Liver (tissue), 3 donors: ENCODE results near the gene ART3.

ENCODE experiments used
- FOXA1 ChIP-seq: IDR thresholded peaks from 2 replicates; pipeline ENCODE4 v1.6.1; 2016; ENCODE audit warnings: antibody characterized with exemption
- GABPA ChIP-seq, 2 donors: IDR thresholded peaks in 1 of 2; conservative IDR thresholded peaks in 1 of 2; 2 replicates each; pipeline ENCODE4 v1.6.1; 2016; ENCODE audit warnings: antibody characterized with exemption in 2 of 2, mild to moderate bottlenecking in 1 of 2, moderate library complexity in 1 of 2
- HNF4A ChIP-seq, 2 donors: conservative IDR thresholded peaks; 2 replicates each; pipeline ENCODE4 v1.6.1; 2016; ENCODE audit warnings: antibody characterized with exemption in 2 of 2, mild to moderate bottlenecking in 2 of 2
- JUND ChIP-seq, 2 donors: IDR thresholded peaks; 2 replicates each; pipeline ENCODE4 v1.6.1; 2016; ENCODE audit warnings: antibody characterized with exemption in 2 of 2
- NR2F2 ChIP-seq: IDR thresholded peaks from 2 replicates; pipeline ENCODE4 v1.6.1; 2016; ENCODE audit warnings: antibody characterized with exemption
- RAD21 ChIP-seq, 2 donors: IDR thresholded peaks; 2 replicates each; pipeline ENCODE4 v1.6.1; 2016; ENCODE audit warnings: antibody characterized with exemption in 2 of 2, mild to moderate bottlenecking in 2 of 2
- SP1 ChIP-seq: IDR thresholded peaks from 2 replicates; pipeline ENCODE4 v1.6.1; 2018; ENCODE audit warnings: antibody characterized with exemption, mild to moderate bottlenecking
- TAF1 ChIP-seq: conservative IDR thresholded peaks from 2 replicates; pipeline ENCODE4 v1.6.1; 2016; ENCODE audit warnings: antibody characterized with exemption, mild to moderate bottlenecking
- TF ChIP-seq, protein P1 (sequence below): fragments of 150-350 bp; IDR thresholded peaks from 2 replicates; pipeline ENCODE4 v1.5.1; 2017; ENCODE audit warnings: improper control_type of control experiment, low read depth, low read length; ENCODE audit not compliant: missing input control
- TF ChIP-seq, protein P2 (sequence below): IDR thresholded peaks from 2 replicates; pipeline ENCODE4 v1.6.1; 2016; ENCODE audit warnings: antibody characterized with exemption
- TF ChIP-seq, protein P3 (sequence below): IDR thresholded peaks from 2 replicates; pipeline ENCODE4 v1.6.1; 2016; ENCODE audit warnings: antibody characterized with exemption
- TF ChIP-seq, protein P4 (sequence below): IDR thresholded peaks from 2 replicates; pipeline ENCODE4 v1.6.1; 2016; ENCODE audit warnings: antibody characterized with exemption, mild to moderate bottlenecking
- TF ChIP-seq, protein P5 (sequence below): IDR thresholded peaks from 2 replicates; pipeline ENCODE4 v1.6.1; 2016; ENCODE audit warnings: antibody characterized with exemption
- donor health status: healthy.
- donor health status: healthy.

DNA sequence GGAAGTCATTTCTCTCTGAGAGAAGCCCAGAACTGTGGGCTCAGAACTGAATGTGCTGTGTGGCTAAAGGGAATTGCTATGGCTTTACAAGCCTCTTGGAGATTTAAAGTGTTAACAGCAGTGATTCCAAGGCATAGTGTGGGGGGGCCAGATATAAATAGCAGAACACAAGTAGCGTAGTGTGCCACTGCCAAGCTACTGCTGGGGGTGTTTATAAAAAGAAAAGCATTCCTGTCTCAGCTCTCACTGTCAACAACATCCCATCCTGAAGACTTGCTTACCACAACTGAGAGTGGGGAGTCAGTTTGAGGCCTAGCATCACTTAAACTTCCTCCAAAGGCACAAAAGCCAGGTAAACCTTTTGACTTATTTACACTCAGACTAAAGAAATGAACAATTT is at the start of gene ART3:
- TF ChIP-seq SP1 (no peak), NR2F2 (no peak), GABPA (IDR thresholded peaks at IDR 0.05 in 1 of 2, conservative IDR thresholded peaks at IDR 0.05 in 1 of 2) (no peak), RAD21 (IDR thresholded peaks at IDR 0.05) (no peak), TAF1 (no peak), HNF4A (conservative IDR thresholded peaks at IDR 0.05) (no peak), JUND (IDR thresholded peaks at IDR 0.05) (no peak), FOXA1 (no peak)
- TF ChIP-seq, protein P1, sequence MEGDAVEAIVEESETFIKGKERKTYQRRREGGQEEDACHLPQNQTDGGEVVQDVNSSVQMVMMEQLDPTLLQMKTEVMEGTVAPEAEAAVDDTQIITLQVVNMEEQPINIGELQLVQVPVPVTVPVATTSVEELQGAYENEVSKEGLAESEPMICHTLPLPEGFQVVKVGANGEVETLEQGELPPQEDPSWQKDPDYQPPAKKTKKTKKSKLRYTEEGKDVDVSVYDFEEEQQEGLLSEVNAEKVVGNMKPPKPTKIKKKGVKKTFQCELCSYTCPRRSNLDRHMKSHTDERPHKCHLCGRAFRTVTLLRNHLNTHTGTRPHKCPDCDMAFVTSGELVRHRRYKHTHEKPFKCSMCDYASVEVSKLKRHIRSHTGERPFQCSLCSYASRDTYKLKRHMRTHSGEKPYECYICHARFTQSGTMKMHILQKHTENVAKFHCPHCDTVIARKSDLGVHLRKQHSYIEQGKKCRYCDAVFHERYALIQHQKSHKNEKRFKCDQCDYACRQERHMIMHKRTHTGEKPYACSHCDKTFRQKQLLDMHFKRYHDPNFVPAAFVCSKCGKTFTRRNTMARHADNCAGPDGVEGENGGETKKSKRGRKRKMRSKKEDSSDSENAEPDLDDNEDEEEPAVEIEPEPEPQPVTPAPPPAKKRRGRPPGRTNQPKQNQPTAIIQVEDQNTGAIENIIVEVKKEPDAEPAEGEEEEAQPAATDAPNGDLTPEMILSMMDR: no peak
- TF ChIP-seq, protein P2, sequence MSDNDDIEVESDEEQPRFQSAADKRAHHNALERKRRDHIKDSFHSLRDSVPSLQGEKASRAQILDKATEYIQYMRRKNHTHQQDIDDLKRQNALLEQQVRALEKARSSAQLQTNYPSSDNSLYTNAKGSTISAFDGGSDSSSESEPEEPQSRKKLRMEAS: no peak
- TF ChIP-seq, protein P3, sequence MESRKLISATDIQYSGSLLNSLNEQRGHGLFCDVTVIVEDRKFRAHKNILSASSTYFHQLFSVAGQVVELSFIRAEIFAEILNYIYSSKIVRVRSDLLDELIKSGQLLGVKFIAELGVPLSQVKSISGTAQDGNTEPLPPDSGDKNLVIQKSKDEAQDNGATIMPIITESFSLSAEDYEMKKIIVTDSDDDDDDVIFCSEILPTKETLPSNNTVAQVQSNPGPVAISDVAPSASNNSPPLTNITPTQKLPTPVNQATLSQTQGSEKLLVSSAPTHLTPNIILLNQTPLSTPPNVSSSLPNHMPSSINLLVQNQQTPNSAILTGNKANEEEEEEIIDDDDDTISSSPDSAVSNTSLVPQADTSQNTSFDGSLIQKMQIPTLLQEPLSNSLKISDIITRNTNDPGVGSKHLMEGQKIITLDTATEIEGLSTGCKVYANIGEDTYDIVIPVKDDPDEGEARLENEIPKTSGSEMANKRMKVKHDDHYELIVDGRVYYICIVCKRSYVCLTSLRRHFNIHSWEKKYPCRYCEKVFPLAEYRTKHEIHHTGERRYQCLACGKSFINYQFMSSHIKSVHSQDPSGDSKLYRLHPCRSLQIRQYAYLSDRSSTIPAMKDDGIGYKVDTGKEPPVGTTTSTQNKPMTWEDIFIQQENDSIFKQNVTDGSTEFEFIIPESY: no peak
- TF ChIP-seq, protein P4, sequence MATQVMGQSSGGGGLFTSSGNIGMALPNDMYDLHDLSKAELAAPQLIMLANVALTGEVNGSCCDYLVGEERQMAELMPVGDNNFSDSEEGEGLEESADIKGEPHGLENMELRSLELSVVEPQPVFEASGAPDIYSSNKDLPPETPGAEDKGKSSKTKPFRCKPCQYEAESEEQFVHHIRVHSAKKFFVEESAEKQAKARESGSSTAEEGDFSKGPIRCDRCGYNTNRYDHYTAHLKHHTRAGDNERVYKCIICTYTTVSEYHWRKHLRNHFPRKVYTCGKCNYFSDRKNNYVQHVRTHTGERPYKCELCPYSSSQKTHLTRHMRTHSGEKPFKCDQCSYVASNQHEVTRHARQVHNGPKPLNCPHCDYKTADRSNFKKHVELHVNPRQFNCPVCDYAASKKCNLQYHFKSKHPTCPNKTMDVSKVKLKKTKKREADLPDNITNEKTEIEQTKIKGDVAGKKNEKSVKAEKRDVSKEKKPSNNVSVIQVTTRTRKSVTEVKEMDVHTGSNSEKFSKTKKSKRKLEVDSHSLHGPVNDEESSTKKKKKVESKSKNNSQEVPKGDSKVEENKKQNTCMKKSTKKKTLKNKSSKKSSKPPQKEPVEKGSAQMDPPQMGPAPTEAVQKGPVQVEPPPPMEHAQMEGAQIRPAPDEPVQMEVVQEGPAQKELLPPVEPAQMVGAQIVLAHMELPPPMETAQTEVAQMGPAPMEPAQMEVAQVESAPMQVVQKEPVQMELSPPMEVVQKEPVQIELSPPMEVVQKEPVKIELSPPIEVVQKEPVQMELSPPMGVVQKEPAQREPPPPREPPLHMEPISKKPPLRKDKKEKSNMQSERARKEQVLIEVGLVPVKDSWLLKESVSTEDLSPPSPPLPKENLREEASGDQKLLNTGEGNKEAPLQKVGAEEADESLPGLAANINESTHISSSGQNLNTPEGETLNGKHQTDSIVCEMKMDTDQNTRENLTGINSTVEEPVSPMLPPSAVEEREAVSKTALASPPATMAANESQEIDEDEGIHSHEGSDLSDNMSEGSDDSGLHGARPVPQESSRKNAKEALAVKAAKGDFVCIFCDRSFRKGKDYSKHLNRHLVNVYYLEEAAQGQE: no peak
- TF ChIP-seq, protein P5, sequence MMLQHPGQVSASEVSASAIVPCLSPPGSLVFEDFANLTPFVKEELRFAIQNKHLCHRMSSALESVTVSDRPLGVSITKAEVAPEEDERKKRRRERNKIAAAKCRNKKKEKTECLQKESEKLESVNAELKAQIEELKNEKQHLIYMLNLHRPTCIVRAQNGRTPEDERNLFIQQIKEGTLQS: no peak
